Activated CD4-positive, CD25-positive, alpha-beta regulatory T cell (primary cell): ENCODE measurements around the gene ELOB.

ENCODE experiments used
- DNase-seq, 4 experiments: peaks; one replicate each; lab custom pipeline; 2025; lab: John Stamatoyannopoulos, UW

Gene ELOB

GRCh38 chr16:2810651-2811050 lies 33.6 kb upstream of the ELOB start:
- no peak for DNase-seq

- DNase-seq: no peak
Measured at GRCh38 chr16:2809149-2809760, 32.2 kb upstream of the ELOB start.

GRCh38 chr16:2808181-2808580 lies 31.1 kb upstream of the ELOB start:
- no peak for DNase-seq

GRCh38 chr16:2806286-2806685 lies 29.2 kb upstream of the ELOB start:
- DNase-seq: no peak

- no peak for DNase-seq
Measured at GRCh38 chr16:2804728-2805127, 27.6 kb upstream of the ELOB start.

- no peak for DNase-seq
Measured at GRCh38 chr16:2803545-2804195, 26.6 kb upstream of the ELOB start.

- no peak for DNase-seq
Measured at GRCh38 chr16:2799859-2800226, 22.8 kb upstream of the ELOB start.

- no peak for DNase-seq
Measured at GRCh38 chr16:2799205-2799858, 22.3 kb upstream of the ELOB start.

- no peak for DNase-seq
Measured at GRCh38 chr16:2798723-2799204, 21.7 kb upstream of the ELOB start.

GRCh38 chr16:2795395-2796143 lies 18.5 kb upstream of the ELOB start:
- DNase-seq: no peak

GRCh38 chr16:2792940-2793339 lies 15.9 kb upstream of the ELOB start:
- DNase-seq: no peak

- DNase-seq: no peak
Measured at GRCh38 chr16:2791174-2791573, 14.1 kb upstream of the ELOB start.

- no peak for DNase-seq
Measured at GRCh38 chr16:2790631-2791030, 13.6 kb upstream of the ELOB start.

GRCh38 chr16:2787961-2788360 lies 10.9 kb upstream of the ELOB start:
- no peak for DNase-seq

GRCh38 chr16:2787406-2787805 lies 10.3 kb upstream of the ELOB start, which contains the start of gene PRSS33:
Gene PRSS33 (minus strand): TSS chr16:2787560. CDS start chr16:2786547, 1,013 bp downstream.
- DNase-seq: no peak

GRCh38 chr16:2786826-2787151 lies 9.7 kb upstream of the ELOB start:
- no peak for DNase-seq

GRCh38 chr16:2786061-2786825 lies 9.2 kb upstream of the ELOB start:
- DNase-seq: no peak

GRCh38 chr16:2785101-2785991 lies 8.3 kb upstream of the ELOB start:
- no peak for DNase-seq

- no peak for DNase-seq
Measured at GRCh38 chr16:2784358-2785100, 7.4 kb upstream of the ELOB start.
